Nephron progenitor cell (in vitro differentiated cells): Measurements from ENCODE around the gene MAPK8IP2.
"Not testable (repeated sequence)": the region's sequence is repeated elsewhere in the genome, so short reads cannot be mapped to it uniquely, and the experiment has no call there.

Source experiments
- DNase-seq: peaks from one replicate; pipeline ENCODE4 v3.0.0; 2021
- H3K27ac Mint-ChIP-seq: 2 replicates; pipeline ENCODE4 v1.8.0; 2021; ENCODE audit warnings: mild to moderate bottlenecking, moderate library complexity, mixed read lengths
- H3K27me3 Mint-ChIP-seq: 2 replicates; pipeline ENCODE4 v1.8.0; 2021; ENCODE audit warnings: mild to moderate bottlenecking, low read depth, mixed read lengths; ENCODE audit not compliant: poor library complexity
- H3K36me3 Mint-ChIP-seq: 2 replicates; pipeline ENCODE4 v1.8.0; 2021; ENCODE audit warnings: low read depth, mixed read lengths
- H3K4me1 Mint-ChIP-seq: 2 replicates; pipeline ENCODE4 v1.8.0; 2021; ENCODE audit warnings: mixed read lengths
- H3K4me3 Mint-ChIP-seq: 2 replicates; pipeline ENCODE4 v1.8.0; 2021; ENCODE audit warnings: mild to moderate bottlenecking, moderate library complexity, mixed read lengths
- H3K9me3 Mint-ChIP-seq: 2 replicates; pipeline ENCODE4 v1.8.0; 2021; ENCODE audit warnings: mild to moderate bottlenecking, moderate library complexity, mixed read lengths
- TF ChIP-seq, protein P1 (sequence below): fragments of 200-600 bp; sonication (generic); IDR thresholded peaks from 2 replicates; pipeline ENCODE4 v1.5.0; 2021; ENCODE audit warnings: antibody characterized with exemption

Gene MAPK8IP2

DNA sequence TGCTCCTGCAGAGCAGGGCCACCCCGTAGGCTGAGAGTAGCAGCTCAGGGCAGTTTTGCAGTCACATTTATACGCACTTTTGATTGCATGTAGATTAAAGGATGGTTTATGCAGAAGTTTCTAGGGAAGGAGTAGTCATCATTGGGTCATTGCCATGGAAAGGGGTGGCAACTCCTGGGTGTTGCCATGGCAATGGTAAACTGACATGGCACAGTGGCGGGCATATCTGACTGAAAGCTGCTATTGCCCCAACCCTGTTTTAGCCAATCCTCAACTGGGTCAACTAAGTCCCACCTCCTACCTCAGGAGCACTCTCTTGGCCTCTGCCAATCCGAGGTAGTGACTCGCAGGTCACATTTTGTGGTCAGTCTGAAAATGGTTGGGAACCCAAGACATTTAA, 29.8 kb downstream of the MAPK8IP2 start:
- Mint-ChIP-seq H3K4me1 (peaks cover 46% of the 10 kb centered on the region), H3K27me3 (no peaks in the 10 kb centered on the region), H3K27ac (no peak overlapping the region), H3K4me3 (no peak overlapping the region), H3K9me3 (no peaks in the 10 kb centered on the region), H3K36me3 (peaks cover 3% of the 10 kb centered on the region)
- TF ChIP-seq, protein P1, sequence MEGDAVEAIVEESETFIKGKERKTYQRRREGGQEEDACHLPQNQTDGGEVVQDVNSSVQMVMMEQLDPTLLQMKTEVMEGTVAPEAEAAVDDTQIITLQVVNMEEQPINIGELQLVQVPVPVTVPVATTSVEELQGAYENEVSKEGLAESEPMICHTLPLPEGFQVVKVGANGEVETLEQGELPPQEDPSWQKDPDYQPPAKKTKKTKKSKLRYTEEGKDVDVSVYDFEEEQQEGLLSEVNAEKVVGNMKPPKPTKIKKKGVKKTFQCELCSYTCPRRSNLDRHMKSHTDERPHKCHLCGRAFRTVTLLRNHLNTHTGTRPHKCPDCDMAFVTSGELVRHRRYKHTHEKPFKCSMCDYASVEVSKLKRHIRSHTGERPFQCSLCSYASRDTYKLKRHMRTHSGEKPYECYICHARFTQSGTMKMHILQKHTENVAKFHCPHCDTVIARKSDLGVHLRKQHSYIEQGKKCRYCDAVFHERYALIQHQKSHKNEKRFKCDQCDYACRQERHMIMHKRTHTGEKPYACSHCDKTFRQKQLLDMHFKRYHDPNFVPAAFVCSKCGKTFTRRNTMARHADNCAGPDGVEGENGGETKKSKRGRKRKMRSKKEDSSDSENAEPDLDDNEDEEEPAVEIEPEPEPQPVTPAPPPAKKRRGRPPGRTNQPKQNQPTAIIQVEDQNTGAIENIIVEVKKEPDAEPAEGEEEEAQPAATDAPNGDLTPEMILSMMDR: no peak
- no peak for DNase-seq

DNA sequence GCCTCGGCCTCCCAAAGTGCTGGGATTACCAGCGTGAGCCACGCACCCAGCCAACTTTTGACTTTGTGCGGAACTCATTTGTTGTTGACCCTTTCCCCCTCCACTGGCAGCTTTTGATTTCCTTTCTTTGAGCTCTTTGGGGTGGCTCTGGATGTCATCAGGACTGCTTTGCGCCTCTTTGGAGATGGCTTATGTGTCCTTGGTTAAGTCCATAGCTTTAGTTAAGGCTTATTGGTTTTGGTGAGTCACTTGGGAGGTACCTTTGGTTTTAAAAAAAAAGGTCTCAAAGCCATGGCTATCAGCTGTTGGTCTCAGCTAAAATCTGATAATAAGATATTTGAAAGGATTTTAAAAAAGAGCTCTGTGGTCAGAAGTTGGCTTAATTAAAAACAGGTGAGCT, 32.5 kb downstream of the MAPK8IP2 start:
- DNase-seq: no peak
- peaks cover 10% of the 10 kb centered on the region for H3K36me3 Mint-ChIP-seq
- H3K9me3 Mint-ChIP-seq: peaks cover 3% of the 10 kb centered on the region
- H3K4me1 Mint-ChIP-seq: peaks cover 41% of the 10 kb centered on the region
- H3K4me3 Mint-ChIP-seq: no peak overlapping the region
- no peaks in the 10 kb centered on the region for H3K27me3 Mint-ChIP-seq
- H3K27ac Mint-ChIP-seq: no peak overlapping the region
- TF ChIP-seq, protein P1: no peak

DNA sequence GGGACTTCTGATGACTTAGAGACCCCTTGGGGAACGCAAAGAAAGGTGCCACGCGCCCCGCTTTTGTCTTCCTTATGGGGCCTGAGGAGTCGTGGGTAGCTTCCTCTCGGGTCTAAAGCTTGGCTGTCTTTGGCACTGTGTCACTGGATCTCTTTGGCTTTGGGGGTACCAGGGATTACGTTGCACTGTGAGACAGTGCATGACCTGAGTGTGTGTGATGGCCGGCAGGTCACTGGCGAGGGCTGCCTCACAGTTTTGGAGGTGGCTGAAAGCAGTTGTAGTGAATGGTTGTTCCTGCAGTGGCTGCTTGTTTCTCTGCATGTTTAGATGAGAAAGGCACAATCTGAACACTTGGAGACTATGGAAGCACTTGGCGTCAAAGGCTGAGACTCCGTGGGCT, 33.2 kb downstream of the MAPK8IP2 start:
- TF ChIP-seq, protein P1: no peak
- Mint-ChIP-seq H3K27ac (no peak overlapping the region), H3K27me3 (no peaks in the 10 kb centered on the region), H3K4me1 (peaks cover 35% of the 10 kb centered on the region), H3K4me3 (no peak overlapping the region), H3K36me3 (peaks cover 10% of the 10 kb centered on the region), H3K9me3 (peaks cover 3% of the 10 kb centered on the region)
- DNase-seq: no peak

DNA sequence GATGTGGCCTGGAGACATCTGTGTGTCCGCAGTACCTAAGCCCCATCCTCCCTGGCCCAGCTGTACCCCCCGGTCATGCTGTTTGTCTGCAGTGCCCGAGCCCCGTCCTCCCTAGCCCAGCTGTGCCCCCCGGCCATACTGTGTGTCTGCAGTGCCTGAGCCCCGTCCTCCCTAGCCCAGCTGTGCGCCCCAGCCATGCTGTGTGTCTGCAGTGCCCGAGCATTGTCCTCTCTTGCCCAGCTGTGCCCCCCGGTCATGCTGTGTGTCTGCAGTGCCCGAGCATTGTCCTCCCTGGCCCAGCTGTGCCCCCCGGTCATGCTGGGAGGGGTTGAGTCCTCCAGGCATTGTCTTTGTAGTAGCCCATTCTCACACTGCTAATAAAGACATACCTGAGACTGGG, 35.0 kb downstream of the MAPK8IP2 start:
- Mint-ChIP-seq H3K9me3 (peaks cover 3% of the 10 kb centered on the region), H3K4me3 (no peak overlapping the region), H3K27me3 (no peaks in the 10 kb centered on the region), H3K4me1 (peaks cover 31% of the 10 kb centered on the region), H3K27ac (no peak overlapping the region), H3K36me3 (peaks cover 10% of the 10 kb centered on the region)
- TF ChIP-seq, protein P1: no peak
- no peak for DNase-seq

DNA sequence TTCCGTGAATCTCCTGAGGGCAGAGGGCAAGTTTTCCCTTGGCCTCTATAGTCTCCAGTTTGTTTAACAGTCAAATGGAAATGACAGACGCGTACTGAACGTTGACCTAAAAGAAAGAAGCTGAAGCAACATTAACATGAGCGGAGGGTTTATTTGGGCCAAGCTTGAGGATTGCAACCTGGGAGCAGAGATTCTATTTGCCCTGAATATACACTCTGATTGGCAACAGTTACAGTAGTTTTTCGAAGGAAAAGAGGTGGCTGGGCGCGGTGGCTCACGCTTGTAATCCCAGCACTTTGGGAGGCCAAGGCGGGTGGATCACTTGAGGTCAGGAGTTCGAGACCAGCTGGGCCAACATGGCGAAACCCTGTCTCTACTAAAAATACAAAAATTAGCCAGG, 39.7 kb downstream of the MAPK8IP2 start:
- not testable (repeated sequence) for H3K9me3 Mint-ChIP-seq, DNase-seq, H3K4me3 Mint-ChIP-seq, H3K36me3 Mint-ChIP-seq, H3K27me3 Mint-ChIP-seq
- Mint-ChIP-seq H3K27ac (peak overlapping the region; percentile 88), H3K4me1 (peaks cover 33% of the 10 kb centered on the region)

DNA sequence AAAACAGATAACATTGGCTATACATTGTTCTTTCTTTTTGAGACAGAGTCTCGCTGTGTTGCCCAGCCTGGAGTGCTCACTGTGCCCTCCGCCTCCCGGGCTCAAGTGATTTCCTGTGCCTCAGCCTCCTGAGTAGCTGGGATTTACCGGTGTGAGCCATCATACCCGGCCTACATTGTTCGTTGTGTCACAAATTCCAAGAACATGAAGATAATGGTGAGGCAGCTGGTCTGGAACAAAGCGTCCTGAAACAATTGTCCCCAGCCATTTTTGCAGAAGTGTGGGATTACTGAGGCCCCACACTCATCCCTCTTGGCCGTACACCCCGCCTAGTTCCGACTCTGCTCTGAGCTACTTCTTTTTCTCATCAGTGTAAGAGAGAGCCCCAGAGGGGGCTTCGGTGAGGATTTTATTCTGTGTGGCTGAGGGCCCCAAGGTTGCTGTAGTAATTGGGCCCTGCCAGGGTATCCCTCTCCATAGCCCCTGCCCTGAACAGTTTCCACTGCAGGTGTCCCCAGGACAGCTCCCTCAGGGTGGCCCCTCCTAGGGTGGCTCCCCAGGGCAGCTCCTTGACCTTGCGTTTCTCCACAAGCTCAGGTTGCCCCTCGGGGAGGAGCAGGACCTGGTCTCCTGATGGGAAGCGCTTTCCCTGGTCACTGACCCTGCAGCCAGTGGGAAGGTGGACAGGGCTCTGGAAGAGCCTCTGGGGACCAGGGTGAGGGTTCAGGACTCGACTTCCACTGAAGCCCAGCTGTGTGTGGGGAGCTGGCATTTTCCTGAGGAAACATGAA, 40.5 kb downstream of the MAPK8IP2 start:
- Mint-ChIP-seq H3K4me1 (peaks cover 33% of the 10 kb centered on the region), H3K36me3 (peaks cover under 1% of the 10 kb centered on the region), H3K4me3 (no peak overlapping the region), H3K9me3 (peaks cover 6% of the 10 kb centered on the region), H3K27ac (peak overlapping the region; percentile 42), H3K27me3 (peaks cover 5% of the 10 kb centered on the region)
- no peak for DNase-seq
- TF ChIP-seq, protein P1: no peak
